ENCODE results near the gene FDCSP.
"Not testable (repeated sequence)": the region's sequence is repeated elsewhere in the genome, so short reads cannot be mapped to it uniquely, and the experiment has no call there.

FDCSP gene

DNA sequence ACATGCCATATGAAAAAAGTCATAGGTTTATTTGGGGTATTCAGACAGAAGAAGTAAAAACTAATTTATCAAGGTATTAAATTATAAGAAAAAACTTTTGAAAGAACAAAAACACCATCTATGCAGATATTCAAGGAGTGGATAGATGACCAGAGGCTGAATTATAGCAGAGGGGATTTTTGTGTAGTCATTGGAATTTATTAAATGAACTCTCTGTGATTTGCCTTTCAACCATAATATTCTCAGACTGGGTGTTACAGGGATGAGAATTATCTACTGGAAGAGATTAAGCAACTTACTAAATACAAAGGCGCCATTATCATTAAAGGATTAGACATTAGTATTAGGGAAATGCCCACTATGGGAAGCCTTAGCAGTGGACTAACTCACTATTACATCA lies 9.4 kb upstream of the FDCSP start:
- no CpG with 5 or more reads among the region's 1 CpG for WGBS (ENCODE audit: extremely low coverage, insufficient coverage, low lambda C conversion rate)
- not testable (repeated sequence) for H3K27ac ChIP-seq (ENCODE audit: low read depth, low read length); H2AK5ac ChIP-seq (ENCODE audit: low read length); H2BK120ac ChIP-seq (ENCODE audit: low read depth, low read length); H3K4me2 ChIP-seq (ENCODE audit: low read length); H3K4me3 ChIP-seq (ENCODE audit: low read length); H3K79me2 ChIP-seq (ENCODE audit: control insufficient read depth, insufficient read depth, low read length); H3K23ac ChIP-seq (ENCODE audit: low read length); H2BK15ac ChIP-seq (replicated peaks; ENCODE audit: low read depth); DNase-seq; H2BK5ac ChIP-seq (ENCODE audit: low read length); H3K56ac ChIP-seq (ENCODE audit: low read length); H3K4me1 ChIP-seq (ENCODE audit: control insufficient read depth, low read depth, low read length); H3K79me1 ChIP-seq (ENCODE audit: low read length); H3K18ac ChIP-seq (ENCODE audit: low read length); H4K8ac ChIP-seq (ENCODE audit: low read depth, low read length); H3K36me3 ChIP-seq (ENCODE audit: control insufficient read depth, insufficient read depth, low read length); H4K5ac ChIP-seq (ENCODE audit: low read length); H3K27me3 ChIP-seq (ENCODE audit: insufficient read depth, low read length, poor library complexity); H3K9ac ChIP-seq (ENCODE audit: low read length); H3K4ac ChIP-seq (ENCODE audit: low read depth, low read length)

- H3K36me3 ChIP-seq (ENCODE audit: control insufficient read depth, insufficient read depth, low read length); H3K56ac ChIP-seq (ENCODE audit: low read length); H3K9ac ChIP-seq (ENCODE audit: low read length); H3K27me3 ChIP-seq (ENCODE audit: insufficient read depth, low read length, poor library complexity); H3K27ac ChIP-seq (ENCODE audit: low read depth, low read length); H3K18ac ChIP-seq (ENCODE audit: low read length); H2BK5ac ChIP-seq (ENCODE audit: low read length); H3K4me3 ChIP-seq (ENCODE audit: low read length); H2BK120ac ChIP-seq (ENCODE audit: low read depth, low read length); DNase-seq; H3K4ac ChIP-seq (ENCODE audit: low read depth, low read length); H3K4me1 ChIP-seq (ENCODE audit: control insufficient read depth, low read depth, low read length); H3K79me2 ChIP-seq (ENCODE audit: control insufficient read depth, insufficient read depth, low read length); H2BK15ac ChIP-seq (replicated peaks; ENCODE audit: low read depth); H4K5ac ChIP-seq (ENCODE audit: low read length); H3K4me2 ChIP-seq (ENCODE audit: low read length); H3K23ac ChIP-seq (ENCODE audit: low read length); H4K8ac ChIP-seq (ENCODE audit: low read depth, low read length); H3K79me1 ChIP-seq (ENCODE audit: low read length); H2AK5ac ChIP-seq (ENCODE audit: low read length): not testable (repeated sequence)
- WGBS (ENCODE audit: extremely low coverage, insufficient coverage, low lambda C conversion rate), result no CpG with 5 or more reads among the region's 3 CpGs
Measured at GRCh38 chr4:70221389-70221788, 4.5 kb upstream of the FDCSP start.

- H3K4ac ChIP-seq (ENCODE audit: low read depth, low read length); H3K79me2 ChIP-seq (ENCODE audit: control insufficient read depth, insufficient read depth, low read length); H4K5ac ChIP-seq (ENCODE audit: low read length); H3K23ac ChIP-seq (ENCODE audit: low read length); H2BK15ac ChIP-seq (replicated peaks; ENCODE audit: low read depth); H3K56ac ChIP-seq (ENCODE audit: low read length); DNase-seq; H3K18ac ChIP-seq (ENCODE audit: low read length); H3K4me3 ChIP-seq (ENCODE audit: low read length); H3K36me3 ChIP-seq (ENCODE audit: control insufficient read depth, insufficient read depth, low read length); H3K79me1 ChIP-seq (ENCODE audit: low read length); H3K4me2 ChIP-seq (ENCODE audit: low read length); H2BK120ac ChIP-seq (ENCODE audit: low read depth, low read length); H4K8ac ChIP-seq (ENCODE audit: low read depth, low read length); H3K9ac ChIP-seq (ENCODE audit: low read length); H2BK5ac ChIP-seq (ENCODE audit: low read length); H3K4me1 ChIP-seq (ENCODE audit: control insufficient read depth, low read depth, low read length); H3K27ac ChIP-seq (ENCODE audit: low read depth, low read length); H3K27me3 ChIP-seq (ENCODE audit: insufficient read depth, low read length, poor library complexity); H2AK5ac ChIP-seq (ENCODE audit: low read length): not testable (repeated sequence)
Measured at GRCh38 chr4:70221818-70222217, 4.1 kb upstream of the FDCSP start.

GRCh38 chr4:70236125-70236524 lies 10.2 kb downstream of the FDCSP start:
- Histone ChIP-seq H3K4ac (ENCODE audit: low read depth, low read length) (no peak overlapping the region), H3K18ac (ENCODE audit: low read length) (no peak overlapping the region), H3K36me3 (ENCODE audit: control insufficient read depth, insufficient read depth, low read length) (no peaks in the 10 kb centered on the region), H3K27ac (ENCODE audit: low read depth, low read length) (no peak overlapping the region), H4K8ac (ENCODE audit: low read depth, low read length) (no peak overlapping the region), H2BK120ac (ENCODE audit: low read depth, low read length) (no peak overlapping the region), H3K56ac (ENCODE audit: low read length) (no peak overlapping the region), H3K27me3 (ENCODE audit: insufficient read depth, low read length, poor library complexity) (no peaks in the 10 kb centered on the region), H2BK5ac (ENCODE audit: low read length) (no peak overlapping the region), H3K4me2 (ENCODE audit: low read length) (no peak overlapping the region), H3K23ac (ENCODE audit: low read length) (no peak overlapping the region), H2AK5ac (ENCODE audit: low read length) (no peak overlapping the region), H4K5ac (ENCODE audit: low read length) (no peak overlapping the region), H3K9ac (ENCODE audit: low read length) (no peak overlapping the region), H2BK15ac (replicated peaks; ENCODE audit: low read depth) (no peak overlapping the region), H3K4me3 (ENCODE audit: low read length) (no peak overlapping the region), H3K79me2 (ENCODE audit: control insufficient read depth, insufficient read depth, low read length) (no peaks in the 10 kb centered on the region), H3K4me1 (ENCODE audit: control insufficient read depth, low read depth, low read length) (no peaks in the 10 kb centered on the region), H3K79me1 (ENCODE audit: low read length) (no peaks in the 10 kb centered on the region)
- no CpG with 5 or more reads among the region's 1 CpG for WGBS (ENCODE audit: extremely low coverage, insufficient coverage, low lambda C conversion rate)
- DNase-seq, result no peak

- Histone ChIP-seq H3K9ac (ENCODE audit: low read length) (no peak overlapping the region), H3K36me3 (ENCODE audit: control insufficient read depth, insufficient read depth, low read length) (no peaks in the 10 kb centered on the region), H3K18ac (ENCODE audit: low read length) (no peak overlapping the region), H2BK5ac (ENCODE audit: low read length) (no peak overlapping the region), H4K8ac (ENCODE audit: low read depth, low read length) (no peak overlapping the region), H3K4me3 (ENCODE audit: low read length) (no peak overlapping the region), H3K4me2 (ENCODE audit: low read length) (no peak overlapping the region), H2BK120ac (ENCODE audit: low read depth, low read length) (no peak overlapping the region), H3K27me3 (ENCODE audit: insufficient read depth, low read length, poor library complexity) (no peaks in the 10 kb centered on the region), H3K27ac (ENCODE audit: low read depth, low read length) (no peak overlapping the region), H3K79me2 (ENCODE audit: control insufficient read depth, insufficient read depth, low read length) (no peaks in the 10 kb centered on the region), H3K4me1 (ENCODE audit: control insufficient read depth, low read depth, low read length) (no peaks in the 10 kb centered on the region), H3K4ac (ENCODE audit: low read depth, low read length) (no peak overlapping the region), H4K5ac (ENCODE audit: low read length) (no peak overlapping the region), H2AK5ac (ENCODE audit: low read length) (no peak overlapping the region), H3K23ac (ENCODE audit: low read length) (no peak overlapping the region), H2BK15ac (replicated peaks; ENCODE audit: low read depth) (no peak overlapping the region), H3K56ac (ENCODE audit: low read length) (no peak overlapping the region), H3K79me1 (ENCODE audit: low read length) (no peaks in the 10 kb centered on the region)
- DNase-seq, result no peak
- no CpG with 5 or more reads among the region's 3 CpGs for WGBS (ENCODE audit: extremely low coverage, insufficient coverage, low lambda C conversion rate)
Measured at GRCh38 chr4:70239131-70239883, 13.4 kb downstream of the FDCSP start.
